Caco-2 (cell line): ENCODE measurements around the gene OR51B4. TPM values are rescaled to one million over a fixed set of nuclear protein-coding genes. Genes with fewer than 3 reads are reported as not detected.

Experiments
- BruUV-seq: library from RNA; stranded (reverse); fragments of 400-500 nt; replicated peaks from 2 replicates; lab custom pipeline; 2021; lab: Mats Ljungman, UMichigan
- CTCF ChIA-PET: fragments of 300-600 bp; sonication (Branson Sonifier 250); formaldehyde crosslinking; loops from one replicate; lab custom pipeline; 2022; ENCODE audit warnings: antibody characterized with exemption; lab: Charles Lee
- POLR2A ChIA-PET: fragments of 300-600 bp; sonication (Branson Sonifier 250); formaldehyde crosslinking; loops from one replicate; lab custom pipeline; 2022; ENCODE audit warnings: antibody characterized with exemption; lab: Charles Lee
- DNase-seq, 2 experiments: peaks; one replicate each; pipeline versions ENCODE4 v3.0.0 to v3.0.0-alpha.2; 2020 to 2022
- H3K27me3 ChIP-seq: replicated peaks from 2 replicates; pipeline ENCODE4 v1.6.0; 2011; ENCODE audit warnings: low read length; ENCODE audit not compliant: control insufficient read depth, insufficient read depth
- H3K36me3 ChIP-seq: 2 replicates; pipeline ENCODE4 v1.5.1; 2011; ENCODE audit warnings: low read length; ENCODE audit not compliant: control insufficient read depth, insufficient read depth
- H3K4me1 ChIP-seq: fragments of 250-450 bp; sonication (Bioruptor Pico); 2 replicates; pipeline ENCODE4 v1.5.1; 2020; ENCODE audit warnings: mild to moderate bottlenecking
- H3K4me3 ChIP-seq: 2 replicates; pipeline ENCODE4 v1.5.1; 2011; ENCODE audit warnings: low read depth, mild to moderate bottlenecking, control low read depth, low read length
- H3K9me3 ChIP-seq: fragments of 250-450 bp; sonication (Bioruptor Pico); 2 replicates; pipeline ENCODE4 v1.5.1; 2020; ENCODE audit warnings: mild to moderate bottlenecking, moderate library complexity
- H3K27ac Mint-ChIP-seq: one replicate; pipeline ENCODE4 v1.8.0; 2022; ENCODE audit warnings: mixed read lengths; ENCODE audit not compliant: unreplicated experiment
- H3K27me3 Mint-ChIP-seq: one replicate; pipeline ENCODE4 v1.8.0; 2022; ENCODE audit warnings: mixed read lengths; ENCODE audit not compliant: insufficient read depth, unreplicated experiment
- H3K36me3 Mint-ChIP-seq: one replicate; pipeline ENCODE4 v1.8.0; 2022; ENCODE audit warnings: mild to moderate bottlenecking, mixed read lengths; ENCODE audit not compliant: insufficient read depth, unreplicated experiment
- H3K4me1 Mint-ChIP-seq: one replicate; pipeline ENCODE4 v1.8.0; 2022; ENCODE audit warnings: low read depth, mixed read lengths; ENCODE audit not compliant: unreplicated experiment
- H3K4me3 Mint-ChIP-seq: one replicate; pipeline ENCODE4 v1.8.0; 2022; ENCODE audit warnings: mild to moderate bottlenecking, moderate library complexity, mixed read lengths; ENCODE audit not compliant: unreplicated experiment
- H3K9me3 Mint-ChIP-seq: one replicate; pipeline ENCODE4 v1.8.0; 2022; ENCODE audit warnings: mixed read lengths; ENCODE audit not compliant: unreplicated experiment
- intact Hi-C: fragments of 100-400 bp; cut with micrococcal nuclease; formaldehyde crosslinking; loops from one replicate; pipeline ENCODE4 v1.10.0; 2022; ENCODE audit not compliant: unreplicated experiment
- total RNA-seq: library from RNA; stranded (reverse); gene quantifications from 2 replicates; pipeline ENCODE4 v1.2.3, GENCODE V29; 2022
- TF ChIP-seq, protein P1 (sequence below), 2 experiments: fragments of 200-600 bp in 1 of 2; IDR thresholded peaks; 1 replicate in 1 of 2; 2 replicates in 1 of 2; pipeline versions ENCODE4 v1.5.1 to v1.8.0; 2011 to 2022; ENCODE audit warnings: antibody characterized with exemption in 1 of 2, control low read depth in 1 of 2, inconsistent platforms in 1 of 2, low read depth in 1 of 2, low read length in 1 of 2, mild to moderate bottlenecking in 1 of 2, moderate library complexity in 1 of 2; ENCODE audit not compliant: insufficient read depth in 1 of 2, severe bottlenecking in 1 of 2, unreplicated experiment in 1 of 2

The OR51B4 gene
- total RNA-seq, 1 experiment from 2014 or later: not detected

GRCh38 chr11:5252919-5253265 lies 48.9 kb downstream of the OR51B4 start:
- no peak overlapping the region for H3K4me3 ChIP-seq
- intact Hi-C loops: no loop called here
- Mint-ChIP-seq H3K36me3 (no peaks in the 10 kb centered on the region), H3K4me3 (no peak overlapping the region), H3K9me3 (no peaks in the 10 kb centered on the region), H3K27ac (no peak overlapping the region), H3K27me3 (peaks cover 19% of the 10 kb centered on the region), H3K4me1 (no peaks in the 10 kb centered on the region)
- H3K4me1 ChIP-seq: no peaks in the 10 kb centered on the region
- CTCF ChIA-PET: no interaction called here
- no peaks in the 10 kb centered on the region for H3K36me3 ChIP-seq
- no peaks in the 10 kb centered on the region for H3K9me3 ChIP-seq
- TF ChIP-seq, protein P1, sequence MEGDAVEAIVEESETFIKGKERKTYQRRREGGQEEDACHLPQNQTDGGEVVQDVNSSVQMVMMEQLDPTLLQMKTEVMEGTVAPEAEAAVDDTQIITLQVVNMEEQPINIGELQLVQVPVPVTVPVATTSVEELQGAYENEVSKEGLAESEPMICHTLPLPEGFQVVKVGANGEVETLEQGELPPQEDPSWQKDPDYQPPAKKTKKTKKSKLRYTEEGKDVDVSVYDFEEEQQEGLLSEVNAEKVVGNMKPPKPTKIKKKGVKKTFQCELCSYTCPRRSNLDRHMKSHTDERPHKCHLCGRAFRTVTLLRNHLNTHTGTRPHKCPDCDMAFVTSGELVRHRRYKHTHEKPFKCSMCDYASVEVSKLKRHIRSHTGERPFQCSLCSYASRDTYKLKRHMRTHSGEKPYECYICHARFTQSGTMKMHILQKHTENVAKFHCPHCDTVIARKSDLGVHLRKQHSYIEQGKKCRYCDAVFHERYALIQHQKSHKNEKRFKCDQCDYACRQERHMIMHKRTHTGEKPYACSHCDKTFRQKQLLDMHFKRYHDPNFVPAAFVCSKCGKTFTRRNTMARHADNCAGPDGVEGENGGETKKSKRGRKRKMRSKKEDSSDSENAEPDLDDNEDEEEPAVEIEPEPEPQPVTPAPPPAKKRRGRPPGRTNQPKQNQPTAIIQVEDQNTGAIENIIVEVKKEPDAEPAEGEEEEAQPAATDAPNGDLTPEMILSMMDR (IDR thresholded peaks at IDR 0.05; ENCODE audit: insufficient read depth in 1 of 2, low read depth in 1 of 2, low read length in 1 of 2, severe bottlenecking in 1 of 2, unreplicated experiment in 1 of 2): no peak
- BruUV-seq: no TSS peak
- POLR2A ChIA-PET: no interaction called here
- no peak for DNase-seq
- H3K27me3 ChIP-seq: no peaks in the 10 kb centered on the region

DNA sequence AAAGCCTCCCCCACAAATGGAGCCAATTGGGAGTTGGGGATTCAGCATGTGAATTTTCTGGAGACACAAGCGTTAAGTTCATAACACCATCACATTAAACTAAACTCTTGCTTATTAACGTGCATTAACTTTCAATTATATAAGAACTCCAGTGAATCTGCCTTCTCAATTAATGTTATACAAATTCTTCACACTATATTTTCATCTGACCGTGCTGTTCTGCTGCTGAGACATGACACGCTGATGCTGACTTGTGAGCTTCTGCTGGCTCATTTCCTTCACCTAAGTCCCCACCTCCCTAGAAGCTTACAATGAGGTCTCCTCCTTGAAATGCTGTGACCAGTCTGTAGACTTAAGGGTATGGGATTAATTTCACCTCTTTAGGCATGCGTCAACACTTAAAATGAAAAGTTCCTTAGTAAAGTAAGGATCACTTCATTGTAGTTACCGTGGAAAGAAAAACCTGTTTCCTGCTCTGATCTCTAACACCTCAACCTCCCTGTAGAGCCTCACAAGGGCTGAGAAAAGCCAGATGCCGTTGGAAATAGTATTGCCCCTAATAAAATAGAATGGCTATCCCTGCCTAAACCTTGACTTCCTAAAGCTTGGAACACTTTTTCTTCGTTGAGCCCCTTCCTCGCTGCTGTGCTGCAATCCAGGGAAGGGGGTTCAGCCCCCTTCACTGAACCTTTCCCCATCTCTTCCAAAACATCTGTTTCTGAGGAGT lies 49.4 kb downstream of the OR51B4 start:
- no peak for DNase-seq
- Histone ChIP-seq H3K36me3 (no peaks in the 10 kb centered on the region), H3K4me1 (no peaks in the 10 kb centered on the region), H3K9me3 (no peaks in the 10 kb centered on the region), H3K27me3 (no peaks in the 10 kb centered on the region), H3K4me3 (no peak overlapping the region)
- ChIA-PET CTCF (no interaction called here), POLR2A (no interaction called here)
- no TSS peak for BruUV-seq
- H3K4me1 Mint-ChIP-seq: no peaks in the 10 kb centered on the region
- H3K27me3 Mint-ChIP-seq: peaks cover 21% of the 10 kb centered on the region
- TF ChIP-seq, protein P1 (IDR thresholded peaks at IDR 0.05; ENCODE audit: insufficient read depth in 1 of 2, low read depth in 1 of 2, low read length in 1 of 2, severe bottlenecking in 1 of 2, unreplicated experiment in 1 of 2): no peak
- no peak overlapping the region for H3K4me3 Mint-ChIP-seq
- H3K9me3 Mint-ChIP-seq: no peaks in the 10 kb centered on the region
- H3K36me3 Mint-ChIP-seq: no peaks in the 10 kb centered on the region
- intact Hi-C loops: no loop called here
- H3K27ac Mint-ChIP-seq: no peak overlapping the region

GRCh38 chr11:5251746-5252145 lies 50.0 kb downstream of the OR51B4 start:
- Histone ChIP-seq H3K27me3 (no peaks in the 10 kb centered on the region), H3K9me3 (no peaks in the 10 kb centered on the region), H3K36me3 (no peaks in the 10 kb centered on the region), H3K4me3 (no peak overlapping the region), H3K4me1 (no peaks in the 10 kb centered on the region)
- no peaks in the 10 kb centered on the region for H3K36me3 Mint-ChIP-seq
- POLR2A ChIA-PET: no interaction called here
- no peak for DNase-seq
- no peak overlapping the region for H3K4me3 Mint-ChIP-seq
- peaks cover 24% of the 10 kb centered on the region for H3K27me3 Mint-ChIP-seq
- no TSS peak for BruUV-seq
- H3K27ac Mint-ChIP-seq: no peak overlapping the region
- intact Hi-C loops: no loop called here
- H3K9me3 Mint-ChIP-seq: no peaks in the 10 kb centered on the region
- CTCF ChIA-PET: no interaction called here
- H3K4me1 Mint-ChIP-seq: no peaks in the 10 kb centered on the region
- TF ChIP-seq, protein P1 (IDR thresholded peaks at IDR 0.05; ENCODE audit: insufficient read depth in 1 of 2, low read depth in 1 of 2, low read length in 1 of 2, severe bottlenecking in 1 of 2, unreplicated experiment in 1 of 2): no peak

Other genes with a start within 250 kb of the OR51B4 start
- gene OR52E2, start 242.3 kb downstream of the OR51B4 start, total RNA-seq: not detected in 2 replicates
- not detected in 2 replicates for gene OR52E1, start 232.4 kb downstream of the OR51B4 start, total RNA-seq
- not detected in 2 replicates for gene OR52A5, start 163.6 kb downstream of the OR51B4 start, total RNA-seq
- gene OR52A1, start 147.2 kb downstream of the OR51B4 start, total RNA-seq: not detected in 2 replicates
- not detected in 2 replicates for gene OR51V1, start 101.3 kb downstream of the OR51B4 start, total RNA-seq
- not detected in 2 replicates for gene HBB, start 74.9 kb downstream of the OR51B4 start, total RNA-seq
- not detected in 2 replicates for gene HBD, start 67.5 kb downstream of the OR51B4 start, total RNA-seq
- not detected in 2 replicates for gene HBG1, start 52.1 kb downstream of the OR51B4 start, total RNA-seq
- not detected in 2 replicates for gene HBG2, start 47.2 kb downstream of the OR51B4 start, total RNA-seq
- gene HBE1, start 32.0 kb downstream of the OR51B4 start, total RNA-seq: not detected in 2 replicates
- not detected in 2 replicates for gene OR51B2, start 22.4 kb upstream of the OR51B4 start, total RNA-seq
- not detected in 2 replicates for gene OR51B5, start 41.6 kb upstream of the OR51B4 start, total RNA-seq
- gene OR51B6, start 49.6 kb upstream of the OR51B4 start, total RNA-seq: not detected in 2 replicates
- gene OR51M1, start 81.9 kb upstream of the OR51B4 start, total RNA-seq: not detected in 2 replicates
- gene OR51Q1, start 120.2 kb upstream of the OR51B4 start, total RNA-seq: not detected in 2 replicates
- gene OR51I1, start 139.6 kb upstream of the OR51B4 start, total RNA-seq: not detected in 2 replicates
- gene OR51I2, start 147.4 kb upstream of the OR51B4 start, total RNA-seq: not detected in 2 replicates
- gene OR52D1, start 186.7 kb upstream of the OR51B4 start, total RNA-seq: not detected in 2 replicates
- gene UBQLN3, start 208.0 kb upstream of the OR51B4 start, total RNA-seq: not detected in 2 replicates
- gene UBQLNL, start 214.8 kb upstream of the OR51B4 start, total RNA-seq: not detected in 2 replicates
- not detected in 2 replicates for gene OR52H1, start 246.6 kb upstream of the OR51B4 start, total RNA-seq